Measurements from ENCODE around the gene CR1L.
A peak's percentile ranks its signal among the peaks of the same experiment; 100 is the strongest.
"Not testable (repeated sequence)": the region's sequence is repeated elsewhere in the genome, so short reads cannot be mapped to it uniquely, and the experiment has no call there.

The CR1L gene

GRCh38 chr1:207670997-207671396 lies 26.1 kb downstream of the CR1L start:
- no peaks in the 10 kb centered on the region for H3K36me3 ChIP-seq
- H3K9me3 ChIP-seq (ENCODE audit: severe bottlenecking) = peaks cover 10% of the 10 kb centered on the region
- H3K27ac ChIP-seq = no peak overlapping the region
- TF ChIP-seq, protein P1, sequence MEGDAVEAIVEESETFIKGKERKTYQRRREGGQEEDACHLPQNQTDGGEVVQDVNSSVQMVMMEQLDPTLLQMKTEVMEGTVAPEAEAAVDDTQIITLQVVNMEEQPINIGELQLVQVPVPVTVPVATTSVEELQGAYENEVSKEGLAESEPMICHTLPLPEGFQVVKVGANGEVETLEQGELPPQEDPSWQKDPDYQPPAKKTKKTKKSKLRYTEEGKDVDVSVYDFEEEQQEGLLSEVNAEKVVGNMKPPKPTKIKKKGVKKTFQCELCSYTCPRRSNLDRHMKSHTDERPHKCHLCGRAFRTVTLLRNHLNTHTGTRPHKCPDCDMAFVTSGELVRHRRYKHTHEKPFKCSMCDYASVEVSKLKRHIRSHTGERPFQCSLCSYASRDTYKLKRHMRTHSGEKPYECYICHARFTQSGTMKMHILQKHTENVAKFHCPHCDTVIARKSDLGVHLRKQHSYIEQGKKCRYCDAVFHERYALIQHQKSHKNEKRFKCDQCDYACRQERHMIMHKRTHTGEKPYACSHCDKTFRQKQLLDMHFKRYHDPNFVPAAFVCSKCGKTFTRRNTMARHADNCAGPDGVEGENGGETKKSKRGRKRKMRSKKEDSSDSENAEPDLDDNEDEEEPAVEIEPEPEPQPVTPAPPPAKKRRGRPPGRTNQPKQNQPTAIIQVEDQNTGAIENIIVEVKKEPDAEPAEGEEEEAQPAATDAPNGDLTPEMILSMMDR (IDR thresholded peaks at IDR 0.05; ENCODE audit: low read depth, low read length) = no peak
- H3K4me3 ChIP-seq (ENCODE audit: low read depth, low read length) = no peak overlapping the region
- DNase-seq = no peak
- peaks cover 100% of the 10 kb centered on the region for H3K27me3 ChIP-seq (ENCODE audit: insufficient read depth, low read depth, severe bottlenecking)

DNA sequence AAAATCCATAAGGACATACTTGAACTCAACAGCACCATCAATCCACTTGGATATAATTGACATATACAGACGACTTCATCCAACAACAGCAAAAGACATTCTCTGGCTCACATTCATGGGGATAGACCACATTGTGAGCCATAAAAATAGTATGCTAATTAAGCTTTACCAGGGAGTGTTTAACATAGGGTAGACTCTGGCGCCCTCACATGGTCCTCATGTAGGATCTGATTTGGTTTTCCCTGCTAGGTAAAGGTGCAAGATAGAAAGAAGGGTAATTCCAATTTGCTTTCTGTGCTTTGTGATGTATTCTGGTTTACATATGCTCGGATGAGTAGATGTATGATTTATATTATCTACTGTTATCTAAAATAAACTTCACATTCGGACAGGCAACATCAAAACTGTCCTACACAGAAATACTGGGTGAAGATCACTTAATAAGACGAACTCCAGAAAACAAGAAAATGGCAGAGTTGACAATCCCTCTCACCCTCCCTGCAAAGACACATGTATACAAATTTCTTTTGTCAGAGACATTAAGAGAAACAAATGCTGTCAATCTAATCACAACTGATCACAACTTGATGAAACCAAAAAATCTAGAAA lies 27.7 kb downstream of the CR1L start:
- Histone ChIP-seq H3K9me3 (ENCODE audit: severe bottlenecking) (peaks cover 5% of the 10 kb centered on the region), H3K27me3 (ENCODE audit: insufficient read depth, low read depth, severe bottlenecking) (peaks cover 99% of the 10 kb centered on the region), H3K4me3 (ENCODE audit: low read depth, low read length) (no peak overlapping the region), H3K27ac (no peak overlapping the region), H3K36me3 (no peaks in the 10 kb centered on the region)
- peak; percentile 55 for DNase-seq
- TF ChIP-seq, protein P1 (IDR thresholded peaks at IDR 0.05; ENCODE audit: low read depth, low read length) = peak; percentile 86

DNA sequence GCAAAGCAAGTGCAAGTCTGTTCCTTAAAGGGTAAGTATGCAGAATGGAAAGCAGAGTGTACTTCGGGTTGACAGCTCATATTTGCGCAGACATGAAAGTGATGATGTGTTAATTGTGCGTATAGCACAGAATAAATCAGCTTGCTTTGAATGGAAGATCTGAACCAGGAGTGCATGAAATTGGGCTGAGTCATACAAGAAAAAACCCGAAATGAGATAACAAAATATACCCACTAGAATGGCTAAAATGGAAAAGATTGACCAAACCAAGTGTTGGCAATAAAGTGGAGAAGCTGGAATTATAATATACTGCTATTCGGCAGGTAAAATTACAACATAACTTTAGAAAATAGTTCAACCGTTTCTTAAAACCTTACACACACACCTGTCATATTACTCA lies 28.5 kb downstream of the CR1L start:
- H3K27ac ChIP-seq = no peak overlapping the region
- no peak overlapping the region for H3K4me3 ChIP-seq (ENCODE audit: low read depth, low read length)
- DNase-seq = no peak
- TF ChIP-seq, protein P1 (IDR thresholded peaks at IDR 0.05; ENCODE audit: low read depth, low read length) = no peak
- no peaks in the 10 kb centered on the region for H3K36me3 ChIP-seq
- H3K27me3 ChIP-seq (ENCODE audit: insufficient read depth, low read depth, severe bottlenecking) = peaks cover 99% of the 10 kb centered on the region
- peaks cover 5% of the 10 kb centered on the region for H3K9me3 ChIP-seq (ENCODE audit: severe bottlenecking)

DNA sequence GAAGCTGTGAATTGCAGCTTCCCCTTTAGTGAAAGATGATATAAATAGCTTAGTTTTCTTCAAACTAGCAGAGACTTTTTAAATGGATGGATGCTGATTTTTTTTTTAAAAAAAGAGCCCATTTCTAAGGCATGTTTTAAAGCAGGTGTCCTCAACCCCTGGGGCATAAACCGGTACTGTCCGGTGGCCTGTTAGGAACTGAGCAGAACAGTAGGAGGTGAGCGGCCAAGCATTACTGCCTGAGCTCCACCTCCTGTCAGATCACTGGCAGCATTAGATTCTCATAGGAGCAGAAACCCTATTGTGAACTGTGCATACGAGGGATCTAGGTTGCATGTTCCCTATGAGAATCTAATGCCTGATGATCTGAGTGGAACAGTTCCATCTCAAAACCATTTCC lies 31.2 kb downstream of the CR1L start:
- Histone ChIP-seq H3K27ac (no peak overlapping the region), H3K27me3 (ENCODE audit: insufficient read depth, low read depth, severe bottlenecking) (peaks cover 94% of the 10 kb centered on the region), H3K4me3 (ENCODE audit: low read depth, low read length) (no peak overlapping the region), H3K36me3 (no peaks in the 10 kb centered on the region), H3K9me3 (ENCODE audit: severe bottlenecking) (peaks cover 5% of the 10 kb centered on the region)
- no peak for DNase-seq
- TF ChIP-seq, protein P1 (IDR thresholded peaks at IDR 0.05; ENCODE audit: low read depth, low read length) = no peak

- not testable (repeated sequence) for DNase-seq; H3K36me3 ChIP-seq; H3K27ac ChIP-seq; H3K4me3 ChIP-seq (ENCODE audit: low read depth, low read length); H3K9me3 ChIP-seq (ENCODE audit: severe bottlenecking)
- peaks cover 80% of the 10 kb centered on the region for H3K27me3 ChIP-seq (ENCODE audit: insufficient read depth, low read depth, severe bottlenecking)
These were observed 35.9 kb downstream of the CR1L start for GRCh38 chr1:207680590-207681388.

GRCh38 chr1:207682872-207683434 lies 38.0 kb downstream of the CR1L start:
- peaks cover 72% of the 10 kb centered on the region for H3K27me3 ChIP-seq (ENCODE audit: insufficient read depth, low read depth, severe bottlenecking)
- DNase-seq; H3K9me3 ChIP-seq (ENCODE audit: severe bottlenecking); H3K27ac ChIP-seq; H3K36me3 ChIP-seq; H3K4me3 ChIP-seq (ENCODE audit: low read depth, low read length): not testable (repeated sequence)

DNA sequence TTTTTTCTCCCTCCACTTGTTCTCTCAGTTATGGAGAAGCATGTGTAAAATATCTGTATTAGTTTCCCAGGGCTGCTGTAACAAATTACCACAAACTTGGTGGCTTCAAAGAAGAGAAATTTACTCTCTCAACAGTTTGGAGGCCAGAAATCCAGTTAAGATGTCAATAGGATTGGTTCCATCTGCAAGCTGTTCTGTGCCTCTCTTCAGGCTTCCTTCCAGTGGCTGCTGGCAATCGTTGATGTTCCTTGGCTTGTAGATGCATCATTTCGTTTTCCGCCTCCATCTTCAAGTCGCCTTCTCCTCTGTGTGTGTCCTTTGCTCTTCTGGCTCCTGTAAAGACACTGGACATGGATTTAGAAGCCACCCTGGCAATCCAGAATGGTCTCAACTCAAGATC lies 45.6 kb downstream of the CR1L start:
- peaks cover 50% of the 10 kb centered on the region for H3K27me3 ChIP-seq (ENCODE audit: insufficient read depth, low read depth, severe bottlenecking)
- DNase-seq; H3K9me3 ChIP-seq (ENCODE audit: severe bottlenecking); H3K36me3 ChIP-seq; H3K4me3 ChIP-seq (ENCODE audit: low read depth, low read length); H3K27ac ChIP-seq: not testable (repeated sequence)
